ENCODE measurements around the gene PCSK7.
"Not testable (repeated sequence)": the region's sequence is repeated elsewhere in the genome, so short reads cannot be mapped to it uniquely, and the experiment has no call there.

PCSK7 gene

DNA sequence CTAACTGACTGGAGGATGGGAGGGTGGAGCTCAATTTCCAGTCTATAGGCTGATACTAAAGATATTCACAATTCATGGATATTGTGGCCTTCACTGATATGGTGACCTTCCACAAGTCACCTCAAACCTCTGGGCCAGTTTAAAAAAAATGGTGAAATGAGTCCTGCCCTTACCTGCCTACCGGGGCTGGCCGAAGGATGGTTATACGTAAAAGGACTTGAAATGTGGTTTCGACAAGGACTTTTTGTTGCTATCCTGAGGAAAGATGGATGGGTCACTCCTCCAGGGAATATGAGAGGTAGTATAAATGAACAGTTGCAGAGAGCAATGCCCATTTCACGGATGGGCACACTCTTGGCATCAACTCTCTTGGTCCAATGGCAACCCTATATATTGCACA lies 24.4 kb downstream of the PCSK7 start:
- not testable (repeated sequence) for H3K9me2 ChIP-seq (replicated peaks; ENCODE audit: low read depth, low read length); H3K79me2 ChIP-seq (ENCODE audit: insufficient read depth, low read length); H3K4me1 ChIP-seq (ENCODE audit: insufficient read depth, low read length, poor library complexity, severe bottlenecking); H3K27me3 ChIP-seq (ENCODE audit: insufficient read depth, low read length, poor library complexity, severe bottlenecking); H3K36me3 ChIP-seq (ENCODE audit: insufficient read depth, low read length); H3F3A ChIP-seq (ENCODE audit: low read depth); H3K9ac ChIP-seq (ENCODE audit: low read depth, low read length, poor library complexity, severe bottlenecking); H3K4me2 ChIP-seq (ENCODE audit: low read depth, low read length, poor library complexity, severe bottlenecking); H3K9me3 ChIP-seq (ENCODE audit: insufficient read depth, low read depth, low read length); H4K20me1 ChIP-seq (ENCODE audit: insufficient read depth, low read length, poor library complexity, severe bottlenecking); H3K4me3 ChIP-seq (ENCODE audit: low read length, poor library complexity, severe bottlenecking); H2AFZ ChIP-seq (ENCODE audit: low read length)

DNA sequence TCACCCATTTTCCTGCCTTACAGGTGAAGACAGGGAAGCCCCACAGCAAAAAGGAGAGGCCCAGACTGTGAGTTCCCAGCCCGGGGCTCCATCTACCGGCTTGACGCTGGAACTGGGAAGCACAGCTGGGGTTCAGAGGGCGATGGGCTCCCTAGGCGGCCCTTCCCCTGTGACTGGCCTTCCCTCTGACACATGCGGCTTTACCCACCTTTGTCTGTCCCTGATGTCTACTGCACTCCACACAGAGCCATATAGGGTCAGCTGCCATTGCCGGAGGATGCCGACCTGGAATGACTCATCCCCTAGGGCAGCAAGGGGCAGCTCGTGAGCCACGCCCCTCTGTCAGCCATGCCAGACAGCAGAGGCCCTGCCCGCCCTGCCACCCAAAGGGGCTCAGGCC lies 25.0 kb downstream of the PCSK7 start:
- not testable (repeated sequence) for H2AFZ ChIP-seq (ENCODE audit: low read length); H3K9me3 ChIP-seq (ENCODE audit: insufficient read depth, low read depth, low read length)

DNA sequence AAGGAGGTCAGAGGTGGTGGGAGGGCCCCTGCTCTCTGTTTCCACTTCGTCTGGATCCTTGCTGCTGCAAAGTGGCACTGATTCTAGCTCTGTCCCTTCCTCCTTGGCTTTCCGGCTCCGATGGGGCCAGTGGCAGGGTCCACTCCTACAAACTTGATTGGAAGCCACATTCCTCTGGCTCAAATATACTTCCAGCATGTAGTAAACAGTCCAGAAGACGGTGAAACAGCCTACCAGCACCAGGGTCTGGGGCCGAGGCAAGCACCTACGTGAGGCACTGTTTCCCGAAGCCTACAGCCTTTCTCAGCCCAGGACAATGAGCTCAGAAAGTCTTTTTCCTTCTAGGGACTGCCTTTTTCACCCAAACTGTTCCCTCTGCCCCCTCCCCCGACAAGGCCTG lies 25.8 kb downstream of the PCSK7 start:
- not testable (repeated sequence) for H3K4me1 ChIP-seq (ENCODE audit: insufficient read depth, low read length, poor library complexity, severe bottlenecking); H3K9me2 ChIP-seq (replicated peaks; ENCODE audit: low read depth, low read length); H3K4me2 ChIP-seq (ENCODE audit: low read depth, low read length, poor library complexity, severe bottlenecking); H4K20me1 ChIP-seq (ENCODE audit: insufficient read depth, low read length, poor library complexity, severe bottlenecking); H3K9me3 ChIP-seq (ENCODE audit: insufficient read depth, low read depth, low read length); H3K4me3 ChIP-seq (ENCODE audit: low read length, poor library complexity, severe bottlenecking); H2AFZ ChIP-seq (ENCODE audit: low read length); H3K9ac ChIP-seq (ENCODE audit: low read depth, low read length, poor library complexity, severe bottlenecking); H3K79me2 ChIP-seq (ENCODE audit: insufficient read depth, low read length); H3K36me3 ChIP-seq (ENCODE audit: insufficient read depth, low read length); H3K27me3 ChIP-seq (ENCODE audit: insufficient read depth, low read length, poor library complexity, severe bottlenecking); H3F3A ChIP-seq (ENCODE audit: low read depth)

More for the DNA sequence above, 25.0 kb downstream of the PCSK7 start:
- H3K36me3 ChIP-seq (ENCODE audit: insufficient read depth, low read length); H3F3A ChIP-seq (ENCODE audit: low read depth); H3K9me2 ChIP-seq (replicated peaks; ENCODE audit: low read depth, low read length); H3K4me2 ChIP-seq (ENCODE audit: low read depth, low read length, poor library complexity, severe bottlenecking); H3K4me3 ChIP-seq (ENCODE audit: low read length, poor library complexity, severe bottlenecking); H4K20me1 ChIP-seq (ENCODE audit: insufficient read depth, low read length, poor library complexity, severe bottlenecking); H3K4me1 ChIP-seq (ENCODE audit: insufficient read depth, low read length, poor library complexity, severe bottlenecking); H3K27me3 ChIP-seq (ENCODE audit: insufficient read depth, low read length, poor library complexity, severe bottlenecking); H3K9ac ChIP-seq (ENCODE audit: low read depth, low read length, poor library complexity, severe bottlenecking); H3K79me2 ChIP-seq (ENCODE audit: insufficient read depth, low read length): not testable (repeated sequence)

DNA sequence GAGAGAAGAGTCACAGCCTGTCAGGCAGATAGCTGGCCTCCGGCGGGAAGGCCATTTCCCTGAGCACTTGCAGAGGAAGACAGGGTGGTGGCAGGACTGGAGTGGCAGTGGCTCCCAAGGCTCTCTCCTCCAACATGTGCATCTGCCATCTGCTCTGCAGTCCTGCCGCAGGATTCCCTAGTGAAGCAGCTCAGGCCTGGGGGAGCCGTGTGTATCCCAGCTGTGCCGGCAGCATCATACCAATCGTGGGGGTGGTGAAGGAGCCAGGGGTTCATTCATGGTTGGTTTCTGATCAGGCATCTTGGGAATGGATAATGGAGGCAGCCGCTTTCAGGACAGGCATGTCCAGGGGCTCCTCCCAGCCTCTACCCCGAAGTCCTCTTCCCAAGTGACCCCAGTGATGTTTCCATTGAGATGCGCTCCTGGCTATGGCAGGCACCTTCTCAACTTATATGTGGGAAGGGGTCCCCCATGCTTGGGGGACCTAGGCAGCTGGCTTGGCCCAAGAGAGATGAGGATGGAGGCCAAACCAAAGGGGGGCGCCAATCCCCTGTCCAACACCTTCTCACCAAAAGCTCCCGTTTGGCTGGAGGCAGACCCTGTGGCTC lies 26.6 kb downstream of the PCSK7 start:
- Histone ChIP-seq H3K4me2 (ENCODE audit: low read depth, low read length, poor library complexity, severe bottlenecking) (no peak overlapping the region), H3K9me3 (ENCODE audit: insufficient read depth, low read depth, low read length) (no peaks in the 10 kb centered on the region), H2AFZ (ENCODE audit: low read length) (no peak overlapping the region), H3F3A (ENCODE audit: low read depth) (no peaks in the 10 kb centered on the region), H3K79me2 (ENCODE audit: insufficient read depth, low read length) (no peaks in the 10 kb centered on the region), H3K4me1 (ENCODE audit: insufficient read depth, low read length, poor library complexity, severe bottlenecking) (no peaks in the 10 kb centered on the region), H3K9me2 (replicated peaks; ENCODE audit: low read depth, low read length) (no peaks in the 10 kb centered on the region), H4K20me1 (ENCODE audit: insufficient read depth, low read length, poor library complexity, severe bottlenecking) (no peaks in the 10 kb centered on the region), H3K4me3 (ENCODE audit: low read length, poor library complexity, severe bottlenecking) (no peak overlapping the region), H3K27me3 (ENCODE audit: insufficient read depth, low read length, poor library complexity, severe bottlenecking) (no peaks in the 10 kb centered on the region), H3K9ac (ENCODE audit: low read depth, low read length, poor library complexity, severe bottlenecking) (no peak overlapping the region), H3K36me3 (ENCODE audit: insufficient read depth, low read length) (peaks cover 10% of the 10 kb centered on the region; the same call in 1 of the 2 replicates)
- TF ChIP-seq, protein P1, sequence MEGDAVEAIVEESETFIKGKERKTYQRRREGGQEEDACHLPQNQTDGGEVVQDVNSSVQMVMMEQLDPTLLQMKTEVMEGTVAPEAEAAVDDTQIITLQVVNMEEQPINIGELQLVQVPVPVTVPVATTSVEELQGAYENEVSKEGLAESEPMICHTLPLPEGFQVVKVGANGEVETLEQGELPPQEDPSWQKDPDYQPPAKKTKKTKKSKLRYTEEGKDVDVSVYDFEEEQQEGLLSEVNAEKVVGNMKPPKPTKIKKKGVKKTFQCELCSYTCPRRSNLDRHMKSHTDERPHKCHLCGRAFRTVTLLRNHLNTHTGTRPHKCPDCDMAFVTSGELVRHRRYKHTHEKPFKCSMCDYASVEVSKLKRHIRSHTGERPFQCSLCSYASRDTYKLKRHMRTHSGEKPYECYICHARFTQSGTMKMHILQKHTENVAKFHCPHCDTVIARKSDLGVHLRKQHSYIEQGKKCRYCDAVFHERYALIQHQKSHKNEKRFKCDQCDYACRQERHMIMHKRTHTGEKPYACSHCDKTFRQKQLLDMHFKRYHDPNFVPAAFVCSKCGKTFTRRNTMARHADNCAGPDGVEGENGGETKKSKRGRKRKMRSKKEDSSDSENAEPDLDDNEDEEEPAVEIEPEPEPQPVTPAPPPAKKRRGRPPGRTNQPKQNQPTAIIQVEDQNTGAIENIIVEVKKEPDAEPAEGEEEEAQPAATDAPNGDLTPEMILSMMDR (conservative IDR thresholded peaks at IDR 0.05; ENCODE audit: low read length): no peak
- TF ChIP-seq EZH2phosphoT487 (IDR thresholded peaks at IDR 0.05; ENCODE audit: borderline replicate concordance): no peak

All from Loucy (cell line).